Activated CD8-positive, alpha-beta memory T cell treated with anti-CD3 and anti-CD28 coated beads, Interleukin-2, amount 50 U/mL, for 48 hours (primary cell): Measurements from ENCODE around the gene LRRC25.

Experiments
- DNase-seq: peaks from one replicate; pipeline ENCODE4 v3.0.0-alpha.2; 2020

LRRC25 gene

DNA sequence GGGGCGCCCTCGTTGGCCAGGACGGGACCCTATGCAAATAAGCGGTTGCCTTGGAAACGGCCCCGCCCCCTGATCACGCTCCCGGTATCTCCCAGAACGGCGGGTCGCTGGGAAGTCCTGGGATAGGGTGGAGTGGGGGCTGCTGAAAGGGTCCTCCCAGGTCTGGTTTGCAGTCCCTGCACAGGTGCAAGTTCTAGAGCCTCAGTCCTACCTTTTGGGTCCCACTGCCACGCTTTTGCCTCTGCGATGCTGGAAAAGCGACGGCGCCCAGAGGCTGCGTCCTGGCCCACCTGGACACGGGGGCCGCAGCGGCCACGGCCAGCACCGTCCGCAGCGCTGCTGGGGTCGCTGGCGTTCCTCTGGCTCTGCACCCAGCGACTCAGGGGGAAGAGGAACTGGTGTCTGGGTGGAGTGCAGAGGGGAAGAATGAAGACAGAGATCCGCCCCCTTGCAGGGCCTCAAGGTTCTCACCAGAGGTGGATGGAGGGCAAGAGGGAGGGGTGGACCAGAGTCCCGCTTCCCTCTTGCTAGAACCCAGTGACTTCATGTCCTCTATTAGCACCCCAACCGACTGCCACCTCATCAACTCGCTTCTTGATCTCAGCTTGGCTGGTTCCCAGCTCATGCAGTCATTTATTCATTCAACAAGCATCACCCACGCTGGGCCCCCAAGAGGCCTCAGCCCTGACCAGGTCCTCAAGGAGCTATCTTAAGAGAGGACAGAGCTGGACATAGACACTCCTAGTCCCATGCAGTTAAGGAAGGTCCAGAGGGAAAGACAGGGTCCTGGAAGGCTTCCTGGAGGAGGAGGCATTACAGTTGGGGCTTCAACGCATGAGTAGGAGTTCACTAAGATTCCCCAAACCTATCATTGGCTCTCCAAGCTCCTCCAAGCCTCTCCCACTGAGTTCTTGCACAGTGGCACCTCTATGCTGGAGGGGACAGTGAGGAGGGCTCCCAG, at the start of gene LRRC25:
LRRC25 (minus strand) TSS at position 381 of the 961 bp plus-strand sequence. CDS start 659 bp downstream, outside the sequence.
- DNase-seq = no peak

DNA sequence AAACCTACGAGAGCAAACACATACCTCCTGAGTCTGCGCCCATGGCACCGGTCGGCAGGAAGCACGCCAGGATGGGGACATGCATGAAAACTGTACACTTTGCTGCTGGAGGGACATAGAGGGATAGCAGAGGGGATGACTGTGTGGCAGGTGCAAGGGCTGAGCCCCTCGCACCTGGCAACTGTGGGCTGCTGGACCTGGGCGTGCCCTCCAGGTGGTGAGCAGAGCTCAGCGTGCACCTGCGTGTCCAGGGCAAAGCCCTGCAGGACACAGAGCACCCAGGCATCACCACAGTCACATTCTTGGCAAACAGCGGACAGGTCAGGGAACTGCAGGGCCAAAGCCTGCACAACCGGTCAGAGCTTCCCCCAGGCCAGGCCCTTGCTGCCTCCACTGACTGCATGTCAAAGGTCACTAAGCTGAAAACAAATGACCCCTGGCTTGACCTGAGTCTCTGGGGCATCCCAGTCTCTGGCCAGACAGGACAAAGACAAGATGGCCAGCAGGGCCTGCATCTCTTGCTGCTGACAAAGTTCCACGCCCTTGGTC, 49.5 kb upstream of the LRRC25 start:
- no peak for DNase-seq

DNA sequence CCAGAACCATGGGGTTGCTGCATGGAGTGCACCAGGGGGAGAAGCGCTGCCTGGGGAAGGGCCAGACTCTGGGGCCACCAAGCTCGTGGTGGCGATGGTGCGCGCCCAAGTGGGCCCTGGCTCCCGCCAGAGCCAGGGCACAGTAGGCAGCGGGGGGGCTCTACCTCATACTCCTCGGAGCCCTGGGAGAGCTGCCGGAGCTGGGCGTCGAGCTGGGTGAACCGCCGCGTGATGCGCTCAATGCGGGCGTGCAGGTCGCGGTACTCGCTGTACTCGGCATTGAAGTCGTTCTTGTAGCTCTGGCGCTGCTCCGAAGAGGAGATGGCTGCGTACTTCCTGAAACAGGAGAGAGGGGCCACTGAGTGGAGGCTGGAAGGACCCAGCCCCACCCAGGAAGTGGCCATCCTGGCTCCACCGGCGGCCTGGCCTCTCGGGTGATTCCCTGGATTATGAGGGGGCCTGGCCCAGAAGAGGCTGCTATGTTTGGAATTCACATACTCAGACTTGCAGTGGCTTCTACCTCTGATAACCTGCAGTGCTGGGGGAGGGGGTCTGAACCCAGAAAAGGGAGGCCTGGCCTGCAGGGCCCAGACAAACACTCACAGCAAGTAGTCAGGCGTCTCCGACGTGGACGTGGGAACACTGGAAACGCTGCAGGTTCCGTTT, 48.9 kb upstream of the LRRC25 start:
- no peak for DNase-seq

DNA sequence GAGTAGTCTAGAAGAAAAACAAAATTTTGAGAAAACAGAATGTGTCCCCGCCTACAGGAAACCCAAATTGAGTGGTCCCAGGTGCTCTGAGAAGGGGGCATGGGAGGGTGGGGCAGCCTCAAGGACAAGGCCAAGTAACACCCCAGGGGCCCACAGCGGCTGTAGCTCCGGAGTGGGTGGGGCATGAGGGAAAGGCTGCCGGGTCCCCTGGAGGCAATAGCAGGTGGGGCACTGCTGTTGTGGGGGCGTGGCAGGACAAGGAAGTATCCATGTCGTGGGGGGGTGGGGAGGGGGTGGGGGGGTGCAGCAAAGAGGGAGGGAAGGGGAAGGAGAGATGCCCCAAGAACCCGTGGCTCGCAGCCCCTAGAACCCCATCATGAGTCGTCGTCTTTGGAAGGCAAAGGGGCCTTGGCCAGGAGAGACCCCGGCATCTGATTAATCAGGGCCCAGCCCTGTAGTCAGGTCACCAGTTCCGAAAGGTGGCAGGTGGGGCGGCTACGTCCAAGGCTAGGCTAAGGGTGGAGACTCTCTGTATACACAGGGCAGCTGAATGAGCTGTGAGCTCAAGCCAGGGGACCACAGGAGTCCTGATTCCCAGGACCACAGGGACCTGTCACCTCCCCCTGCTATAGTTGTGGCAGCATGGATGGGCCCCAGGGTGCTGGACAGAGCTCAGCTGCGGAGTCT, 48.0 kb upstream of the LRRC25 start:
- no peak for DNase-seq

DNA sequence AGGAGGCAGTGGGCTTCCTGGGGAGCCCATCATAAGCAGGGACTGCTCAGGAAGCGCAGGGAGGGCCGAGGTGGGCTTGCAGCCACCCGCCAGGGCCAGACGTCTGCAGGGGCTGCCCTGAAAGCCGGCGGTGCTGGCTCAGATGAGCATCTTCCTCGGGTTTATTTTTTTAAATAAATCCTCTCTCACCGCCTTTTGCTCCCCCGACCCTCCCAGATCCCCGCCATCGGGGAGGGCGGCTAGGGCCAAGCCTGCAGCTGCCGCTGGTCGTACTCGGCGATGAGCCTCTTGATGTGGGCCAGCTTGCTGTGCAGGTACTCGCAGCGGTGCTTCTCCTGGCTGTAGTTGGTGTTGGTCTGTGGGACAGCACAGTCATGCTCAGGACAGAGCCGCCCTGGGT, 47.1 kb upstream of the LRRC25 start:
- no peak for DNase-seq

DNA sequence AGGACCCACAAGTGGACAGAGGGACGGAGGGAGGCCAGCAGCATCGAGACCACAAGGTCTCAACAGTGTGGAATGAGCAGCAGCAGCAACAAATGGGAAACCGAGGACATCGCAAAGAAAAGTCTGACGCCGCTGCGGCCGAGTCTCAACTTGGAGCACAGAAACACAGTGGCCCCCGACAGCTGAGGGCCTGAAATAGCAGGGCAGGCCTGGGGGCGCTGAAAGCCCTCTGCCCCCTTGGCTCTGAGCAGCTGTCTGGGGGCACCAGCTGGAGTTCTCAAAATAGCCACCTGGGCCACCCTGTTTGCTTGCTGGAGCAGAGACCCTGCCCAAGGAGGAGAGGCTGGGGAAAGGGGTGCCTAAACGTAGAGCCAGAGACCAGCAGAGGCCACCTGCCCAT, 46.4 kb upstream of the LRRC25 start:
- DNase-seq = no peak

DNA sequence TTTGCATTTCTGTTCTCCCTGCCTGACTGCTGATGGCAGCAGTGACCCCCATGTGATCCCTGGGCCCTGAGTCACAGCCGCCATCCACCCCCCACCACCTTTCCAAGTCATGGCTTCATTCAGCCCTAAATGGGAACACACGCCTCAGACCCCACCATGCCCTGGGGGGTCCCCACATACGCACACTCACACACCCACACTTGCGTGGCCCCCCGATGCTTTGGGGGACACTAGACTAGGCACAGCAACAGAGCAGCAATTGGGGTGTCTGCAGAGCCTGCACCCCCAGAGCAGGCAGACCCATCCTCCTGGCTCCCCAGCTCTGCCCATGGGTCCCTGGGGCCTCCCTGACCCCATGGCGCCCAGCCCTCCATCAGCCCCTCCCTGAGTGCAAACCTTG, 46.0 kb upstream of the LRRC25 start:
- no peak for DNase-seq

DNA sequence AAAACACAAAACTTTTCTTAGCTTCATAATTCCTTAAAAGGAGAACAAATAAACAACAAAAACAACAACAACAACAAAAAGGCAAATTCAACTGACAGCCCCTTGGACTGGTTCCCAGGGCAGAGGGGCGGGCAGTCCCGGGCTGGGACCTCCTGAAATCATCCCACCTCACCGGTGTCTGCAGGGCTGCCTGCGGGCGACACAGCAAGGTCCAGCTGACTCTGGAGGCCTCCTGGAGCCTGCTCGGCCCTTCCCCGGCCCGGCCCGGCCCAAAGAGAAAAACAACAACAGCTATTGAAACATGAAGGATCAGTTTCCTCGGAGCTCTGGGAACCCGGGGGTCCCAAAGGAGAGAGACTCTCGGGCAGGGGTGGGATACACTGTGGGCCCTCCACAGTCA, 45.5 kb upstream of the LRRC25 start:
- no peak for DNase-seq

DNA sequence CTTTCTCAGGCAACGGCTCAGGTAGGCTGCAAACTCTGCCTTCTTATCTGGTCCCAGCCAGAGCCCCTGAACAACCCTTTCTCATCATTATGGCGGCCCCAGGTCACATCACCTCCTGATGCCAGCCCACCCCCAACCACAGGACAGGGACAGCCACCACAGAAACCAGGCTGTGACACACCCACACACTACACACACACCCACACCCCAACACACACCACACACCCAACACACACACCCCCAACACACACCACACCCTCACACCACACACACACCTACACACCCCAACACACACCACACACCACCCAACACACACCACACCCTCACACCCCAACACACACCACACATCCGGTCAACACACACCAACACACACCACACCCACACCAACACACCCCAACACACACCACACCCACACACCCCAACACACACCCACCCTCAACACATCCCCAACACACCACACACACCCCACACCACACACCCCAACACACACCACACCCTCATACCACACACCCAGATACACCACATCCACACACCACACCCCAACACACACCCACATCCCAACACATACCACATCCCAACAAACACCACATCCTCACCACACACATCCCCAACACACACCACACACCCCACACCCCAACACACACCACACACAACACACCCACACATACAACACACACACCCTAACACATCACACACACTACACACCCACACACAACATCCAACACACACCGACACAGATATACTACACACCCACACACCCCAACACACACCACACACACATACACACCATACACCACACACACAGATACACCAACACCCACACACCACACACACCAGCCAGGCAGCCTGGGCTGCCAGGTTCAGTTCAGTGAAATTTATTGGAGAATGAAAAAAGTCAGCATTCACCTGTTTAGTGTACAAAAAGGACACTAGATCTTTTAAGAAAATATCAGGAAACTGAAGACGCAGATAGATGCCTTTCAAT, 44.7 kb upstream of the LRRC25 start:
- DNase-seq = no peak

DNA sequence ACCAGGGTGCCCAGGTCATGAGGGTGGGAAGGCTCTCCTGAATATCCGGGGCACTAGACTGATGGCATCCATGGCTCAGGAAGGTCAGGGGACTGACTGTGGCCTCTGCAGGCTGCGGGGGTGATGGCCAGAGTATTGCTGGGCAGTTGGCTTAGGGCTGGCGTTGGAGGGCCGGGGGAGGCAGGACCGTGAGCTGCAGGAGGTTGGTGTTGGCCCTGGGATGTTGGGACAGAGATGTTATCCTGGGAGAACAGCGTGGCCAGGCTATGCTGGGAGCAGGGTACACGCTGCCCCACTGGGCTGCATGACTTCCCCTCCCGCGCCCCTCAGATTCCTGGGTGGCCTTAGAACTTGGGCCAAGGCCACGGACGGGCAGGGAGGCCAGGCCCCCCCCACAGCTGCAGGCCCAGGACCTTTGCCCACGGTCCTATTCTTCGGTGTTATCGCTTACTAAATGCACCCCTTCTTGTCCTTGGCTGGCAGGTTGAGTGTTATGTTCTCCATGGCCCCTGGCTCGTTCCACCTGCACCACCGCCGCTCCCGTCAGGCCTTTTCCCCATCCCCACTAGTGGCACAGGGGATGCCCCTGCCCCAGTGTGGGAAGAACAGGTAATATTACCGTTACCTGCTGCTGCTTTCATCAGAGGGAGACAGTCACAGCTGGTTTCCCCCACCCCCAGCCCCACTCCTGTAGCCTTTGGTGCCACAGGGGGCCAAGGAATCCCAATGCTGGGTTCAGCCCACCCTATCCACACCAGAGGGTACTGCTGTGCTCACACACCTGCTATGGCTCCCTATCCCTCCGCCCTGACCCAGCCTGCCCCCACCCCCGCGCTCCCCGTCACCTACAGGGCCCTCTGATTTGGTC, 43.7 kb upstream of the LRRC25 start:
- no peak for DNase-seq

DNA sequence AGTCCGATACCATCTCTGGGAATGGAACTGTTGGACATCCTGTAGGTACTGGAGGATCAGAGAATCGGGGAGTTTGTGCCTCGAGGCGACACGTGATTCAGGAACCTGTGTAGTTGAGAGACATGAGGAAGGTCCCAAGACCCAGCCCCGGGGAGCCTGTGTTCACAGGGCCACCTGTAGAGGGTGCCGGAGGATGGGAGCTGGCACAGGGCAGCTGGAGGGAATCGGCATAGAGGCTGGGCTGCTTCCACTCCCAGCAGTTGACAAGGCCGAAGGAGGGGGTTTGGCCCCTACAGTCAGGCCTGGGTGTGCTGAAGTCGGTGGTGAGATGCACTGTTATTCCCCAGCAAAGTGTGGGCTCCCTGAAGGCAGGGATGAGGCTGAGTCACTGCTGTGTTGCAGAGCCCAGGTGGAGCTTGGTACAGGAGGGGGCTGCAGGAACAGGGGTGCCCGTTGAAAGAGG, 43.0 kb upstream of the LRRC25 start:
- DNase-seq = no peak

DNA sequence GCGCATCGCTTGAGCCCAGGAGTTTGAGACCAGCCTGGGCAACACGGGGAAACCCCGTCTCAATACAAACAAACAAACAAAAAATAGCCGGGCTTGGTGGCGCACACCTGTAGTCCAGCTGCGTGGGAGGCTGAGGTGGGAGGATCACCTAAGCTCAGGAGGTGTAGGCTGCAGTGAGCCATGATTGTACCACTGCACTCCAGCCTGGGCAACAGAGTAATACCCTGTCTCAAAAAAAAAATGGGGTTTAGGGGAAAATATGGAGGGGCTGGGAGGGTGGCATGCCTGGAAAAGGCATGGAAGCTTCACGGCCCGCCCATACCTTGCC, 42.5 kb upstream of the LRRC25 start:
- DNase-seq = no peak

DNA sequence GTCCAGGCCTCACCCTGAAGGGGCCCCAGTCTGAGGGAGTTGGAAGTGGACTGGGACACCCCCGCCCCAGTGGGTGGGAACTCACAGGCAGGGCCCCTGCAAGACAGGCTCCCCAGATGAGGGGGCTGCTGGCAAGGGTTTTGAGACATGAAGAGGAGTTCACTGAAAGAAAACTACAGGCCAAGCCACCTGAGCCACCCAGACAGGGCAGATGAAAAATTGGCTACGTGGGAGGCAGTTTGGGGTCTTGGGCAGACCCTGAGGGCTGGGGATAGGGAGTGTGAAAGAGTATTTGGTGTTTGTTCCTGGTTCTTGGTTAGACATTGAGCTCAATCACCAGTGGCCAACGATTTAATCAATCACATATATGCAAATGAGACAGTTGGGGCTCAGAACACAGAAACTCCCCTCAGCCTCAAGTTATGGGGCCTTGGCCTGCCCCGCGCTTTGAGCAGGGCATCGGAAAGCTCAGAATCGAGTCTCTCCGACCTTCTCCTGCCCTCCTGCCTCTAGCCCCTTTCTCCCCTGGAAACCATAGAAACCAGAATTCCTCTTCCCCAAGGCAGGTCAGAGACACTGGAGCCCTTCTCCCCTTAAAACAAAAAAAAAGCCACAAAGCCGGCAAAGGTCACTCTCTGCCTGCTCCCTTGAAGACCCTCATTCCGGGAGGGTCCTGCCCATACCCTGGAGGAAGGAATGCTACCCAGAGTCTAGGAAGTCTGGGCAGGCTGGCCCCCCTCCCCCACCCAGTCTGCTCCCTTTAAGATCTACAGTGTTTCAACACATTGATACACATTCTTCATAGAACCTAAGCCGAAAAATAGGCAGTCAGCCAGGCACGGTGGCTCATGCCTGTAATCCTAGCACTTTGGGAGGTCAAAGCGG, 41.8 kb upstream of the LRRC25 start:
- DNase-seq = no peak

DNA sequence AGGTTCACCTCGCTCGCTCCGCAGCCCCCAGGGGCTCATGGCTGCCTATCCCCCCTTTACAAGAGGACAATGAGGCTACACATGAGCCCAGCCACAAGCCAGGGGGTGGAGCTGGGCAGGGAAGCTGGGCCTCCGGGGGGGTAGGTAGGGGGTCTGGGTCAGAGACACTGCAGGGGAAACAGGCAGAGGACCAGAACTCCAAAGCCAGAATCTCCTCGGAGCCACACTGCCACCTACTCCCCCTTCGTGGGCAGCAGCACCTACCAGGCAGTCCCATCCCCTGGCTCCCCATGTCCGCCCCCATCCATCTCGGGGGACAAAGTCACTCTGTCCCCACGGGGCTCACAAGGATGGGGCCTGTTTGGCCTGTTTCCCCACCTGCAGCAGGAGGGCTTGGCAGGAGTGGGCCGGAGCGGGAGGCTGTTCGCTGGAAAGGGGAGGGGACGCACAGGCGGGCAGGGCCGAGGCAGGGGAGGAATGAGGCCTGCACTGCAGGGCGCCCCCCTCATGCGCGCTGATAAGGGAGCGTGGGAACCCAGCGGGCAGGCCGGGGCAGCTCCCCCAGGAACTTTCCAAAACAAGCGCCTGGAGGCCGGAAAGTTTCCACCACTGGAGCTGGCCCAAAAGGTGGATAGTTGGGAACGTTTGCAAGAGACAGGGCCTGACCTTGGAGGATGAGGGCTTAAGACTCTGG, 41.1 kb upstream of the LRRC25 start:
- DNase-seq = no peak

DNA sequence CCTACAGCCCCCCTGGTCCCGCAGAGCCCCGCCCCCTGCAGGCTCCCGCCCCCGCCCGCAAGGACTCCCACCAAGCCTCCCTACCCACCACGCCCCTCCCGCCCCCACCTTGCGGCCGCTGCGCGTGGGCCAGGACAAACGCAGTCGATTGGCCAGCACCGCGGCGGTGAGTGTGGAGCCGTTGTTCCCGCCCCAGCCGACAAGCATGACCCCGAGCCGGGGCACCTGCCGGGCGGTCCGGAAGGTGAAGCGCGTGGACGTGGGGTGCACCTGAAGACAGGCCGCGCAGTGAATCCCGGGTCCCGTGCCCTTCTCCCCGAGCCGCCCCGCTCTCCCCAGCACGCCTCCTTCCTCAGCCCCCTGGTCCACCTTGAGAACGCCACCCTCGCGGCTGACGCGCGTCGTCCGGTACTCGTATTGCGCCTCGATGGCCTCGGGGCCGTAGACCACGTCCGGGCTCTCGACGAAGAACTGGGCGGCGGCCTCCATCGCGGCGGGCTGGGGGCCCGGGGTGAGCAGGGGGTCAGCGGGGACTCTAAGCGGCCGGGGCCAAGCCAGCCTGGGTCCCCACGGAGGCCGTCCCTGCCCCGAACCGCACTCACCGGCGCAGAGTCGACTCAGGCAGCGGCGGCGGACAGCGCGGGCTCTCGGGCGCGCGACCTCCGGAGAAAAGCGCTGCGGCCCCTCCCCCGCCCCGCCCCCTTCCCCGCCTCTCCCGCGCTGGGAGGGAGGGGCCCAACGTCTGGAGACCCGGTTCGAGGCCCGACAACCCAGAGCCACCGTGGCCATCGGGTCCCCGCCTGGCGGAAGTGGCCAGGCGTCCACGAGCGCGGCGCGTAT, 40.3 kb upstream of the LRRC25 start, which contains the start of gene ISYNA1:
ISYNA1 (minus strand) TSS at position 643 of the 840 bp plus-strand sequence; CDS start at position 489, 154 bp downstream.
- DNase-seq = peak; percentile 80

DNA sequence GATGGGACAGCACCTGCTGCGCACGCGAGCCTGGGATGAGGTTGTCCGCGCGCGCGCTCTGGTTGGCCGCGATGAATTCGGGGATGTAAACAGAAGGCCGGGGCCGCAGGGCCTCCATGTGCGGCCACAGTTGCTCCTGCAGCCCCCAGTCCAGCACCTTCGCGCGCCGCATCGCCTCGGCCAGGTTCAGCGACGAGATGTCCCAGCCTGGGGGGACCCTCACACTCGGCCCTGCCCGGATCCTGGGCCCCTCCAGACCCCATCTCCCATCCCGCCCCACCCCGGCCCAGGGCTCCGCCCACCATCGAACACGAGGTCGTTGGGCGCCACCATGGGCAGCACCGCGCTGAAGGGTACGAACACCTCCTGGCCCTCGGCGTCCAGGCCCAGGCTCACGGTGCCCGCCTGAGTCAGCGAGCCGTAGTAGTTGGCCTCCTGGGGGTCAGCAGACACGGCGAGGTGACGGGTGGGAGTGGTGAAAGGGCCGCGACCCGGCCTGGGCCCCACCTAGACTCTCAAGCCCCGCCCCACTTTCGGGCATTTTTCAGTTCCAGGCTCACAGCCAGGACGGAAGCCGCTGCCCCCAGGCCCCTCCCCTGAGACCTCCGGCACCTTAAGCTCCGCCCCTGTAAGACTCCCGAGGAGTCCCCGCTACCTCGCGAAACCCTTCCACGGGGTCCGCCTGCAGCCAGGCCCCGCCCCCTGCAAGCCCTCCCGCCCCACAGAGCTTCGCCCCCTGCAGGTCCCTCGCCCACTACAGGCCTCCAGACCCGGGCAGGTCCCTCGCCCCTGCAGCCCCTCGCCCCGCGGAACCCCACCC, 39.5 kb upstream of the LRRC25 start:
- peak; percentile 88 for DNase-seq
